ENCODE data around the gene LRP2.

GRCh38 chr2:169388161-169388560 lies 25.8 kb upstream of the LRP2 start:
- TF ChIP-seq EZH2 (IDR thresholded peaks at IDR 0.05; ENCODE audit: insufficient read depth, low read length) (no peak), CTCF (IDR thresholded peaks at IDR 0.05; ENCODE audit: insufficient read depth, low read depth, low read length) (no peak)

Data from astrocyte (in vitro differentiated cells and primary cell).